K562 (cell line): ENCODE data around the gene TRIM27. TPM values are rescaled to one million over a fixed set of nuclear protein-coding genes. Genes with fewer than 3 reads are reported as not detected.
A peak's percentile ranks its signal among the peaks of the same experiment; 100 is the strongest.

Source experiments
- ARID3B ChIP-seq: fragments of 250-450 bp; sonication (Bioruptor Pico); IDR thresholded peaks from 2 replicates; pipeline ENCODE4 v1.4.0; 2020; ENCODE audit warnings: borderline replicate concordance
- ATF1 ChIP-seq, 2 experiments: fragments of 450-650 bp in 1 of 2; IDR thresholded peaks; 2 replicates each; pipeline ENCODE4 v1.6.1; 2016; ENCODE audit warnings: missing compliant biosample characterization in 1 of 2, missing genetic modification characterization in 1 of 2
- CREM ChIP-seq: IDR thresholded peaks from 2 replicates; pipeline ENCODE4 v1.6.1; 2014; ENCODE audit warnings: antibody characterized with exemption, low read depth
- ELF4 ChIP-seq: fragments of 450-650 bp; formaldehyde crosslinking; IDR thresholded peaks from 2 replicates; pipeline ENCODE4 v1.4.0; 2022; ENCODE audit warnings: missing genetic modification characterization
- ETV5 ChIP-seq: sonication (generic); formaldehyde crosslinking; IDR thresholded peaks from 2 replicates; pipeline ENCODE4 v1.4.0; 2020; ENCODE audit warnings: low read depth, mild to moderate bottlenecking, missing genetic modification reagents
- FOXP4 ChIP-seq: sonication (generic); formaldehyde crosslinking; IDR thresholded peaks from 2 replicates; pipeline ENCODE4 v1.8.0; 2022; ENCODE audit warnings: mild to moderate bottlenecking, missing genetic modification reagents, borderline replicate concordance
- GTF3C2 ChIP-seq: IDR thresholded peaks from 3 replicates; pipeline ENCODE4 v1.6.1; 2011; ENCODE audit warnings: borderline replicate concordance, mild to moderate bottlenecking, moderate library complexity; ENCODE audit not compliant: insufficient read length; ENCODE audit errors: extremely low read depth
- NR4A1 ChIP-seq, 2 experiments: fragments of 250-450 bp in 1 of 2; fragments of 450-650 bp in 1 of 2; sonication (Bioruptor Pico) in 1 of 2; IDR thresholded peaks; 2 replicates each; pipeline versions ENCODE4 v1.4.0 to v1.6.1; 2016 to 2020; ENCODE audit warnings: mild to moderate bottlenecking in 2 of 2, missing compliant biosample characterization in 1 of 2, missing genetic modification characterization in 1 of 2, moderate library complexity in 1 of 2
- POLR2AphosphoS5 ChIP-seq: IDR thresholded peaks from 2 replicates; pipeline ENCODE4 v1.6.1; 2011; ENCODE audit warnings: mild to moderate bottlenecking, low read depth, low read length, moderate library complexity; ENCODE audit not compliant: control insufficient read depth, insufficient read depth
- SAP30 ChIP-seq: fragments of 200-600 bp; sonication (generic); IDR thresholded peaks from 2 replicates; pipeline ENCODE4 v1.6.1; 2012; ENCODE audit warnings: borderline replicate concordance, low read depth, mild to moderate bottlenecking, moderate library complexity, low read length, control low read depth, inconsistent platforms; ENCODE audit not compliant: insufficient read depth, poor library complexity, severe bottlenecking
- SLC30A9 ChIP-seq: fragments of 250-450 bp; sonication (Bioruptor Pico); IDR thresholded peaks from 2 replicates; pipeline ENCODE4 v1.8.0; 2022; ENCODE audit warnings: mild to moderate bottlenecking, moderate library complexity
- STAT5B ChIP-seq: fragments of 250-450 bp; sonication (Bioruptor Pico); IDR thresholded peaks from 2 replicates; pipeline ENCODE4 v1.8.0; 2021; ENCODE audit warnings: mild to moderate bottlenecking, inconsistent platforms
- TEAD2 ChIP-seq: fragments of 450-650 bp; IDR thresholded peaks from 2 replicates; pipeline ENCODE4 v1.6.1; 2016; ENCODE audit warnings: missing genetic modification characterization, control low read depth, missing compliant biosample characterization
- ZKSCAN8 ChIP-seq: fragments of 200-800 bp; sonication (Bioruptor generic); IDR thresholded peaks from 2 replicates; pipeline ENCODE4 v1.6.1; 2016; ENCODE audit warnings: missing genetic modification characterization, missing compliant biosample characterization
- ZNF384 ChIP-seq: IDR thresholded peaks from 2 replicates; pipeline ENCODE4 v1.6.1; 2012; ENCODE audit warnings: low read depth, low read length, improper control_type of control experiment
- polyA plus RNA-seq, 8 experiments: library from polyadenylated mRNA; depleted of rRNA in 4 of 8; stranded (reverse) in 5 of 8; unstranded in 3 of 8; fragments of >200 nt; fragmentation: Nextera tagmentation in 2 of 8; fragmentation: Illumina TruSeq in 1 of 8; extraction: Ambion mirVana in 2 of 8; extraction: Trizol in 1 of 8; gene quantifications; 2 replicates each; pipeline versions ENCODE4 v1.2.1 to v1.2.3, GENCODE V29; 2011 to 2014; ENCODE audit warnings: inconsistent platforms in 1 of 8, missing spikeins in 1 of 8
- total RNA-seq, 7 experiments: library from RNA; depleted of rRNA in 6 of 7; stranded (reverse); fragments of >200 nt in 6 of 7; fragmentation: Illumina TruSeq in 2 of 7; extraction: Trizol in 2 of 7; gene quantifications; 2 replicates each; pipeline versions ENCODE4 v1.2.1 to v1.2.3, GENCODE V29; 2011 to 2021; ENCODE audit warnings: low replicate concordance in 1 of 7
- TF ChIP-seq, protein P1 (sequence below): fragments of 250-450 bp; sonication (Bioruptor Pico); IDR thresholded peaks from 2 replicates; pipeline ENCODE4 v1.5.0; 2021; ENCODE audit warnings: mild to moderate bottlenecking, moderate library complexity

Gene TRIM27
- total and polyA plus RNA-seq, 9 of the 15 experiments (the other 6 are each of a cell fraction or from before 2014, with no cell fraction given), result 37.7 to 235 (median 122) TPM

- TF ChIP-seq FOXP4 (no peak; the same call in 1 of the 2 replicates), ARID3B (no peak), GTF3C2 (no peak), ZKSCAN8 (no peak), ETV5 (CRISPR knock-in tag) (peak; percentile 35), SLC30A9 (CRISPR knock-in tag) (no peak), SAP30 (no peak), ELF4 (CRISPR knock-in tag) (no peak), ZNF384 (no peak), POLR2AphosphoS5 (peak; percentile 36; the same call in 1 of the 2 replicates), TEAD2 (tag) (no peak), NR4A1 (CRISPR knock-in tag; IDR thresholded peaks at IDR 0.05) (no peak), NR4A1 (tag; IDR thresholded peaks at IDR 0.05) (no peak), ATF1 (CRISPR knock-in tag; IDR thresholded peaks at IDR 0.05) (no peak), ATF1 (tag; IDR thresholded peaks at IDR 0.05) (no peak), CREM (peak; percentile 3; the same call in 1 of the 2 replicates), STAT5B (CRISPR knock-in tag) (no peak)
- TF ChIP-seq, protein P1, sequence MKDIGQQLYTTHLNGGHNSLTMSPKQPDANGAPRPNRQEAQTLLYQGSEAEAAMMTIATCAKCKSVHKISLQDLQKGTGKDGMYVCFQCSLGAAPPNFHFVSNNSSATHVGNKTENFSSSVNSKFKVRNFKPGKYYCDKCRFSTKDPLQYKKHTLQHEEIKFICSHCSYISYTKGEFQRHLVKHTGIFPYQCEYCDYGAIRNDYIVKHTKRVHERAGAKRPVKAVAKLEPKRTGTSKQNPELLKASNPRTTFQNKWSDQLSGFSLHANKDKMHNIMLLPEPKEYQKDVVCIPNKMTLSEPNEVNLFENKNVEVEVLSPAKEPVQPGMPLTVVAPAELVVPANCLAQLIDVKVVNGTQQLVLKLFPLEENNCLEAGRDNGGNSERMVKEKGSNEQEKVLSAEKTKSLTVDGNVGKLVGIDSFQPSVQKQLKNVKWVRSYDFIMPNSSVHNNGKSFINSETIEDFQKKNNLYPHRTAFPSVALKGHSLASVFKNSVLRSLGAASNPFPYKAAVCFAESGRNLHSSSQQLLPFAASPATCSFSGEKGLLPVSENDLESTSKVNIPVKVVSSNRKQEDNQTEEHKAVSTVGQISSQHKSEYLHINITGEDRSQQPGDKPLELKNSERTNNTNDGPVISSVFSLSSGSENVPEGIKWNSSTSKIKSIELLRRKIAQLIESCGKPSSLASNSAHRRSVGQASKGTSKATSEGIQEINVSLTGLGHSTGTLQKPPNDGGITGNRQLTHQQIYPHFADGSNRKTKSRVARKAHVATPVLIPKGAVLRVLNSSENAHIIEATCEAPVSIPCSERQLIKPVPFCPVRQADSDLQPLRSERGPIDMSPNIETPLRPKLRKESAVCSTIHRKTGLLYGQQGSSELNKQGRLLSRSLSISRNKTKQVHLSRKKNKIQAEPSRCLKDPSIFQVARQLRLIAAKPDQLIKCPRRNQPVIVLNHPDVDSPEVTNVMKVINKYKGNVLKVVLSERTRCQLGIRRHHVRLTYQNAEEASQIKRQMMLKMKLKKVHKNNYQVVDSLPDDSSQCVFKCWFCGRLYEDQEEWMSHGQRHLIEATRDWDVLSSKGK (CRISPR knock-in tag), result no peak
Measured at GRCh38 chr6:28922821-28923317, 916 bp downstream of the TRIM27 start (continued).
